ENCODE measurements around the gene PHF10.
"Not testable (repeated sequence)": the region's sequence is repeated elsewhere in the genome, so short reads cannot be mapped to it uniquely, and the experiment has no call there.

PHF10 gene

DNA sequence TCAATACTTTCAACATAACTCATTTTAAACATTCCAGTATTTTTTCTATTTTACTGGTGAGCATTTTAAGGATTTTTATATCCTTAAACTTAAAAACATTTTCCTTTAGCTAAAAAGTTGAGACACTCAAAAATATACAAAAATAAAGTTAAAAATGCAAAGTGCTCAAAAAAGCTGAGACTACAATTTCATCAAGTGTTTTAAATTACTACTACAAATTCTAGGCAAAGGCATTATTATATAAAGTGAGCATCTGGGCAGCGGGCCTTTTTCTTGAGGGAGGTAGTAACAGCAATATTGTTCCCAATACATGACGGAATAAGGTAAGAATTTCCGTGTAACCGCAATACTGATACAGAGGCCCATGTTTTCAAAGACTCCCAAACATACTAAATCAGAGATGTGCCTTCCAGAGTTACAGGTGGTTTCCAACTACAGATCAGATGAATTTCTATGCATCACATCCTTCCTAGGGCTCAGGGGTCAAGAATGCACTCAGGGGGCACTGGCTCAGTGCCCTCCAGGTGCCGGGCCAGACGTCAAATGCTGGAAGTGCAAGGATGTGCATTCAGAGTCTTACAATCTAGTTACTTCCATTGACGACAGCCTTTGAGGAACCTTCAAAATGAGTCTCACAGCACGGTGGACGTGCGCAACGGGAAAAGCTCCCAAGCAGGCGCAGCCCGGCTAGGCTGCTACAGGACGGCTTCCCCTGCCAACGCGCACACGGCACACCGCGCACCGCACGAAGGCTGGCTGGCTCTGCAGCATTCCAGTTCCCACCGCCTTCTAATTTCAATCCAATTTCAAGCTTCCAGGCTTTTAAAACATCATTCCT, 1.7 kb downstream of the PHF10 start:
- DNase-seq, result no peak

GRCh38 chr6:169720207-169720855, 4.0 kb downstream of the PHF10 start:
- DNase-seq, result no peak

- DNase-seq, result no peak
Observed at GRCh38 chr6:169719117-169719516, 5.2 kb downstream of the PHF10 start.

DNA sequence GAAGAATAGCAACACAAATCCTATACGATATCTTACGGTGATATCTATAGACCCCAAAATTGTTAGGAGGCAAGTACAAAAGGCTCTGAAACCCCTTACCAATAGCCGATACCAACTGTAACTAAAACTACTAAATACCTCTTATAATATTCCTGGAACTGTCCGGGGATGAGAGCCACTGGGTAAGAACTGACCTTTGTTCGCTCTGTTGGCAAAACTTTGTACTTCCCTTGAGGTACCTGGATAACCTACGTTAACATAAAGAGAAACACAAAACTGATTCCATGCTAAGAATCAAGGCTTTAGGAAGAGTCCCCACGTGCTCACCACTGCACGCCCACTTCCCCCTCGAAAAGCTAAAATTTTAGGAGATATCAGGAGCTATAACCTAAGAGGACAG, 9.7 kb downstream of the PHF10 start:
- no peak for DNase-seq

DNA sequence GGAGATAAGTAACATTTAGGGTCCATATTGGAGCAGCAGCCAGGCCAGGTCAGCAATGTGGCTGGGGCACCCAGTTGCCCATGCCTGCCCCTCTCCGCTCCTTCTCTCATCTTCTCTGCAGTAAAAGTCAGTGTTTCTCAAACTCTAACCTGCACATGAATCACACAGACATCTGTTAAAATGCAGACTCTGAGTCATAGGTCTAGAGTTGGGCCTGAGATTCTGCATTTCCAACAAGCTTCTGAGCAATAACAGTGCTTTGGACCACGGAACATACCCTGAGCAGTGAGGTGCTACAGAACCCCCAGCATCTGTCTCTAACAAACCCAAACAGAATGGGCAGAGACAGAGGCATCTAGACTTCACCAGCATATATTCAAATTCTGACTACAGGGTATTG, 10.1 kb downstream of the PHF10 start:
- no peak for DNase-seq

DNA sequence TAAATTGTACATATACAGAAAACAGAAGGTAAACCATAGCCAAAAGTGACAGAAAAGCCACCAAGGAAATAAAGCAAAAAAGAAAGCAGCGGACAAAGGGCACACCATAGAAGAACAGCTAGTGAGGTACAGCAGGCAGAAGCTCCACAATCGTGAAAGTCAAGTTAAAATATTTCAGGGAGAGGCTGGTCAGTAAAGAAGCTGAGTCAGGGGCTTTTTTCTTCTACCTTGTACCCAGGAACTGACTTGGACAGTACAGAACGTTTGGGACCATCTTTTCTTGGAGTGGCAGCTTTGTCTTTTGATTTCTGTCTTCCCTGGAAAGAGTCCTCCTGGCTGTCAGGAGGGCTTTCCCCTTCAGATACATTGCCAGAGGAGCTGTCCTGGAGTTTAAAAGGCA, 14.3 kb downstream of the PHF10 start:
- DNase-seq, result no peak

GRCh38 chr6:169709293-169709692, 15.0 kb downstream of the PHF10 start:
- no peak for DNase-seq

DNA sequence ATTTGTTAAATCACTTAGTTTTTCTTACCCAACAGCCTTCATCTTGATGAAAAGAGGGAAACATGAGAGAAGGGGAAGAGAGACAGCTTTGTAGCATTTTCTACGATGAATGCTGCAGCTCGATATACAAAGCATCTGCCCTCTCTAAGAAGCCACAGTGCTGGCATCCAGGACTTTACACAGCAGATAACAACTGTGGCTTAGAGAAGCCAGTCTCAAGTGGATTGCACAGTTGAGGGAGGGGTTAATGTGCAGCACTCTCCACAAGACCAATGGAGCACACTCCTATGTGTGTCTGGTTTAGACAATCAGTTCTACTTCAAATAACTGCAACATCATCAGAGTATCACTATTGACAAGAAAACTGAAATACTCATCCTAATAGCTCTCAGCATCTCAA, 16.5 kb downstream of the PHF10 start:
- DNase-seq, result no peak

DNA sequence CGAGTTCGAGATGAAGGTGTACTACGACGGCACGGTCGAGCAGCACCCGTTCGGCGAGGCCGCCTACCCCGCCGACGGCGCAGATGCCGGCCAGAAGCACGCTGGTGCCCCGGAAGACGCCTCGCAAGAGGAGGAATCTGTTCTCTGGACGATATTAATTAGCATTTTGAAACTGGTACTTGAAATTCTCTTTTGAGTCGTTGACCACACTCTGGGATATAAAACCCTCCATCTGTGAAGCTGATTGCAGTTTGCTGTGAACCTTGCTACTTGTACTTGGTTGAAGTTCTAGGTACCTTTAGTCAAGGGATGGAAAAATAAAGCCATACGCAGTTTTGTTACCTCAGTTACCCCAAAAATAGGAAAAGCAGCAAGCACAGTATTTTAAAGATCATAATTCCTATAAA, 21.5 kb downstream of the PHF10 start:
- DNase-seq, result no peak

DNA sequence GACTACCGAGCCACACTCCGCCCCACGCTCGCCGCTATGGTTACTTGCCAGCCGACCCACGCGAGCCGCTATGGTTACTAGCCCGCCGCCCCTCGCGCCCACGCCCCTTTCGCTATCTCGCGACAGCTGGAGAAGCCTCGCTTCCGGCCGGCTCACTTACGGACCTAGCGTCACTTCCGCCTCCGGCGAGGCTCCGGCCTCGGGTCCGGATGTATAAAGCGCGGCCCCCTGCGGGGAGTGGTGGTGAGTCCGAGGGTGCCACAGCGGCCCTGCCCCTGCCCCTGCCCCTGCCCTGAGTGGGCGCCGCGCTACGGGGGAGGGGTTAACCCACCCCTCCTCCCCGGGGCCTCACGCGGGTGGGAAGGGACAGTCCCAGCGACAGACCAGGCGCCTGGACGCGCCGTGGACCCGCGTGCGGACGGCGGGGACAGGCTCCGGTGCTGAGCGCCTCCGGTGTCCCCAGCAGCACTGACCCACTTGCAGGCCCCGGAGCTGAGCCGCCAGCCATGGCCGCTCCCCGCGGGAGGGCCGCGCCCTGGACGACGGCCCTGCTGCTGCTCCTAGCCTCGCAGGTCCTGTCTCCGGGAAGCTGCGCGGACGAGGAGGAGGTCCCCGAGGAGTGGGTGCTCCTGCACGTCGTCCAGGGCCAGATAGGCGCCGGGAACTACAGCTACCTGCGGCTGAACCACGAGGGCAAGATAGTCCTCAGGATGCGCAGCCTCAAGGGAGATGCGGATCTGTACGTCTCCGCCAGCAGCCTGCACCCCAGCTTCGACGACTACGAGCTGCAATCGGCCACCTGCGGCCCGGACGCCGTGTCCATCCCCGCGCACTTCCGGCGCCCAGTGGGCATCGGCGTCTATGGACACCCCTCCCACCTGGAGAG, 22.1 kb downstream of the PHF10 start, which contains the start of the genes C6orf120 and WDR27:
C6orf120 (plus strand) TSS at position 173 of the 886 bp plus-strand sequence; CDS start at position 507, 334 bp downstream.
WDR27 (minus strand) TSS at position 76 of the 886 bp plus-strand sequence. CDS start 13,024 bp downstream, outside the sequence.
- DNase-seq, result peak; percentile 87 to 91

- DNase-seq, result no peak
Observed at GRCh38 chr6:169701311-169701953, 22.9 kb downstream of the PHF10 start.

GRCh38 chr6:169700296-169700695, 24.0 kb downstream of the PHF10 start:
- DNase-seq, result no peak

DNA sequence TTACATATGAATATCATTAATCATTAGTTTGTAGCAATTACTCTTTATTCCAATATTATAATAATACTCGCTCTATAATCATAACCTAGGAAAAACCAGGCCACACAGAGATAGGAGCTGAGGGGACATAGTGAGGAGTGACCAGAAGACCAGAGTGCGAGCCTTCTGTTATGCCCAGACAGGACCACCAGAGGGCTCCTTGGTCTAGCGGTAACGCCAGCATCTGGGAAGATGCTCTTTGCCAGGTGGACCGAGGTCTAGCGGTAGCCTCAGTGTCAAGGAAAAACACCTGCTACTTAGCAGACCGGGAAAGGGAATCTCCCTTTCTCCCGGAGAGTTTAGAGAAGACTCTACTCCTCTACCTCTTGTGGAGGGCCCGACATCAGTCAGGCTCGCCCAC, 27.2 kb downstream of the PHF10 start:
- DNase-seq, result not testable (repeated sequence)

- no peak for DNase-seq
Observed at GRCh38 chr6:169695131-169695530, 29.2 kb downstream of the PHF10 start.

DNA sequence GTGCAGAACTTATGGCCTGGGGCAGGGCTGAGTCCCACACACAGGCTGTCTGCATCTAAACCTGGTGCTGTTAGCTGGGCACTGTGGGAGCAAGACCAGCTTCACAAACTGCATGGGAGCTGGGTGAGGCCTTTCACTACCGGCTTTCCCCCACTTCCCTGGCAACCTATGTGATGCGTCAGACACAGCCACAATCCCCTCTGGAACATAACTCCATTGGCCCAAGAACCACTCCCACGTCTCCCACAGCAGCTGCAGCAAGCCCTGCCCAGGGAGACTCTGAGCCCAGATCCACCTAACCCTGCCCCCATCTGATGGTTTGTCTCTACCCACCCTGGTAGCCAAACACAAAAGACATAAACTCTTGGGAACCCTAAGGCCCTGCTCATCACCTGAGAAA, 31.8 kb downstream of the PHF10 start:
- no peak for DNase-seq

GRCh38 chr6:169691260-169691659, 33.0 kb downstream of the PHF10 start:
- DNase-seq, result no peak

DNA sequence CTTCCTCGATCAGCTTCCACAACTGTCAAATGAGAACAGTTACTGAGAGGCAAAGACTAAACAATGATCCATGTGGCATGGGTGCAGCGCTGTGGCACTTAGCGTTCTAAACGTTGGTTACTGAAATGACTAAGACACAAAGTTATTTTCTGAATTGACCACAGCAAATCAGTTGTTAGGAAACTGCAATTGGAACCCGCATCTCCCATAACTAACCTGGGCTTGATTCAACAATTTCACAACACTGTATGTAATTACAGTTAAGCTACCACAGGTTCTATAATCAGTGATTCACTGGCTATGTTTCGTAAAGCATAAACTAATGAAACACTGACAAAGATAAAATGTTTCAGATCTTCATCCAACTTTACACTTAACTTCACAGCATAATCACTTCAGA, 35.0 kb downstream of the PHF10 start:
- DNase-seq, result no peak

DNA sequence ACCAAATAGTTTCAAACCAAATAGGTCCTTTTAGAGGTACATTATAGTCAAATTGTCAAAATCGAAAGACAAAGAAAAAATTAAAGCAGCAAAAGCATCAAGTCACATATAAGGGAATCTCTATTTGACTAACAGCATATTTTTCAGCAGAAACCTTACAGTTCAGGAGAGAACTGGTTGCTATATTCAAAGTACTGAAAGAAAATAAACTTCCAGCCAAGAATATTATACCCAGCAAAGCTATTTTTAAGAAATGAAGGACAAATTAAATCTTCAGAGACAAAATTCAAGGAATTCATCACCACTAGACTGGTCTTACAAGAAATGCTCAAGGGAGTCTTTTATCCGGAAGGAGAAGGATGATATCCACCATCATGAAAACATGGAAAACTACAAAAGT, 38.4 kb downstream of the PHF10 start:
- DNase-seq, result no peak

DNA sequence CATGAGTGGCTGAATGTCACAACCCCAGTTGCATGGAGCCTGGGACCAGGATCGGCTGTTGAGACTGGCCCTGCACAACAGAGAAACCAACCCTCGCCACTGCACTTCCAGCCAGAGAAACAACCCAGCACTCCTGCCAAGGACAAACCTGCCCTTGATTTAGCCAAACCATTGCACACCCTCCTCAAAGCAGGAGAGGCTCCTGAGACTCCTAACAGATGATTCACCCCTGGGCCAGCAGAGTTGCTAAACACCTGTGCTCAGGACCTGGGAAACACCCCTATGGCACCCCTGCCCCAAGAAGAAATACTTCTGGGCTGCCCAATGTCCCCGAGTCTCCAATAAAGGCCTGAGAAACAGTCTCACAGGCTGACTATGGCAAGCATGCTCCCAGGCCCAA, 40.2 kb downstream of the PHF10 start:
- DNase-seq, result no peak

DNA sequence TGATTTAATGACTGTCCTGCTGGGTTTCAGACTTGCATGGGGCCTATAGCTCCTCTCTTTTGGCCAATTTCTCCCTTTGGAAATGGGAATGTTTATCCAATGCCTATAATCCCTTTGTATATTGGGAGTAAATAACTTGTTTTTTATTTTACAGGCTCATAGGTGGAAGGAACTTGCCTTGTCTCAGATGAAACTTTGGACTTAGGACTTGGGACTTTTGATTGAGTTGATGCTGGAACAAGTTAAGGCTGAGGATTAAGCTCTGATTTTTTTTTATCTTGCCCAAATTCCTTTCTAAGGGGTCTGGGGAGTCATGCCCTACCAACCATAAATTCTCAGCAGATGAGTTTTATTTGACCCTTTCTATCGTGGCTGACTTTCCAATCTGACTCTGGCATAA, 46.0 kb downstream of the PHF10 start:
- DNase-seq, result no peak

- DNase-seq, result no peak
Observed at GRCh38 chr6:169677096-169677495, 47.2 kb downstream of the PHF10 start.

DNA sequence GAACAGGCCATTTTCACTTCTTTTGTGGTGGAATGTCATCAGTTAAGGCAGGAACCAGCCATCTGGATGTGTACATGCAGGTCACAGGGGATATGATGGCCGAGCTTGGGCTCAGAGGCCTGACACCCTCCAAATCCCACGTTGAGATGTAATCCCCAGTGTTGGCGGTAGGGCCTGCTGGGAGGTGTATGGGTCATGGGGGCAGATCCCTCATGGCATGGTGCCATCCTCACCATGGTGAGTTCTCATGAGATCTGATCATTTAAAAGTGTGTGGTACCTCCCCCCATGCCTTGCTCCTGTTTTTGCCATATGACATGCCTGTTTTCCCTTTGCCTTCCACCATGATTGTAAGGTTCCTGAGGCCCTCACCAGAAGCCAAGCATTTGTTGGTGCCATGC, 49.3 kb downstream of the PHF10 start:
- no peak for DNase-seq

DNA sequence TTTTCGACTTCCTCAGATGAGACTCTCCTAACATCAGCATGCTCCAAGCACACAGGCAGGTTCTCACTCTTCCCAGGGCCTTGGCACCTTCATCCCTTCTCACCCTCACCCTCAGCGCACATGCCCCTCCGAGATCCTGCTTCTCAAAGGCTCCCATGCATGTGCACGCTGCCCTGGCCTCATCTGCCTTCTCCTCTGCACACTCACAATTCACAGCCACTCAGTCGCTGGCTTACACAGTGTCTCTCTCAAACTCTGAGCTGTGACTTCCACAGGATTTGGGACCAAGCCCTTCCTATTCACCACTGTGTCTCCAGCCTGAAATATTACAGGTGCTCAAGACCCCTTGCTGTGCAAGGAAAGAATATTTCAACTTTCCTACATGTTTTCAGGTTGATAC, 52.7 kb downstream of the PHF10 start:
- DNase-seq, result no peak

All from NCI-H1930 (cell line).